ENCODE measurements around the gene ZNRF3. TPM values are rescaled to one million over a fixed set of nuclear protein-coding genes. Genes with fewer than 3 reads are reported as not detected.

The ZNRF3 gene
- total RNA-seq, 1 donor from 2014 or later = 4.1 TPM

DNA sequence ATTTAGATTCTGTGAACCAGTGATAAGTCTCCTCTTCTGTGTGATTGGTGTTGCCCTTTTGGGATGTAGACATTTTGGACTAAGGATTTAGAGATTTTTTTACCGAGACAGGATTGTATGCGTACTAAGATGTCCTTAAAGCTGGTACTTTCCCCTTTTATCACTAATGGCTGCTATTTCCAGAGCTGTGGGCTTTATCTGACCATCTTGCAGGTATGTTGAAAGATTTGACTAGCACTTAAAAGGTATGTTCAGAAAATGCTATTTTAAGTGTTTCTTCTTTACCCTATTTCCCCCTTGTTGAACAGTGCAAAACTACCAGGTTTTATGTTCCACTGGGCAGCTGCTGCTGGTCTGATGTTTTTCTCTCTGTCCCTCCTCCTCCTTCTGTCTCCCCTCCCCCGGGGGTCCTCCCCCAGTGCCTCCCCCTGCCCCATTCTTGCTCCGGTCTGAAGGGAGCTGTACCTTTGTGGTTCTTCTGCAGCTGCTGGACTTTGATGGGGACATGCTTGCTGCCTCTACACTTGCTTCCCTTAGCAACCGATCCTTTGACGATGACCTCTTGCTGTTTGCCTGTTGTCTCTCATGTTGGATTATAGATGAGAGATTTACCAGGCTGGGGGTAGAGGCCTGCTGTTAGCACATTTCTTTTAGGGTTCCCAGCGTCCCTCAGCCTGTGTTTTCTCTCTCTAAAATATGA, 59.6 kb downstream of the ZNRF3 start:
- H3K9me3 Mint-ChIP-seq = peaks cover 24% of the 10 kb centered on the region
- peak overlapping the region; percentile 73 for H3K4me2 ChIP-seq
- H3K36me3 ChIP-seq = no peaks in the 10 kb centered on the region
- peaks cover 9% of the 10 kb centered on the region for H3K27me3 Mint-ChIP-seq (ENCODE audit: insufficient read depth, low read depth)
- H3K4me1 ChIP-seq = peaks cover 62% of the 10 kb centered on the region
- peaks cover 83% of the 10 kb centered on the region for H3K79me2 ChIP-seq (ENCODE audit: low read depth)
- peaks cover 23% of the 10 kb centered on the region for H3K36me3 Mint-ChIP-seq
- H3K27ac Mint-ChIP-seq = peak overlapping the region; percentile 100
- peak; percentile 64 for DNase-seq (ENCODE audit: low spot score)
- TF ChIP-seq EZH2phosphoT487 (IDR thresholded peaks at IDR 0.05) (no peak), EZH2 (IDR thresholded peaks at IDR 0.05) (no peak), CTCF (IDR thresholded peaks at IDR 0.05) (no peak)
- H3K4me1 Mint-ChIP-seq = peaks cover 73% of the 10 kb centered on the region
- H3K27me3 ChIP-seq = no peaks in the 10 kb centered on the region
- peaks cover 6% of the 10 kb centered on the region for H3K9me3 ChIP-seq (ENCODE audit: low read depth)
- H2AFZ ChIP-seq (replicated peaks) = no peak overlapping the region
- peak overlapping the region; percentile 84 for H3K27ac ChIP-seq
- H3K4me3 ChIP-seq = peak overlapping the region; percentile 14
- H3F3A ChIP-seq (ENCODE audit: low read depth) = peaks cover 54% of the 10 kb centered on the region
- no peak overlapping the region for H3K9ac ChIP-seq
- peak overlapping the region; percentile 72 for H3K4me3 Mint-ChIP-seq
- peaks cover 11% of the 10 kb centered on the region for H4K20me1 ChIP-seq (ENCODE audit: low read depth)

GRCh38 chr22:28943501-28943879, 60.1 kb downstream of the ZNRF3 start:
- peaks cover 25% of the 10 kb centered on the region for H3K36me3 Mint-ChIP-seq
- H3K4me1 Mint-ChIP-seq = peaks cover 71% of the 10 kb centered on the region
- H3K27ac Mint-ChIP-seq = peak overlapping the region; percentile 100
- H3K4me2 ChIP-seq = peak overlapping the region; percentile 73
- peaks cover 83% of the 10 kb centered on the region for H3K79me2 ChIP-seq (ENCODE audit: low read depth)
- H3K4me1 ChIP-seq = peaks cover 58% of the 10 kb centered on the region
- peaks cover 6% of the 10 kb centered on the region for H3K9me3 ChIP-seq (ENCODE audit: low read depth)
- no peak for DNase-seq (ENCODE audit: low spot score)
- H3K27me3 ChIP-seq = no peaks in the 10 kb centered on the region
- H3K36me3 ChIP-seq = no peaks in the 10 kb centered on the region
- peaks cover 51% of the 10 kb centered on the region for H3F3A ChIP-seq (ENCODE audit: low read depth)
- peak overlapping the region; percentile 14 for H3K4me3 ChIP-seq
- H2AFZ ChIP-seq (replicated peaks) = no peak overlapping the region
- peak overlapping the region; percentile 84 for H3K27ac ChIP-seq
- TF ChIP-seq CTCF (IDR thresholded peaks at IDR 0.05) = no peak
- no peak for TF ChIP-seq EZH2phosphoT487 (IDR thresholded peaks at IDR 0.05)
- no peak for TF ChIP-seq EZH2 (IDR thresholded peaks at IDR 0.05)
- peaks cover 11% of the 10 kb centered on the region for H4K20me1 ChIP-seq (ENCODE audit: low read depth)
- peaks cover 28% of the 10 kb centered on the region for H3K9me3 Mint-ChIP-seq
- no peak overlapping the region for H3K9ac ChIP-seq
- peak overlapping the region; percentile 72 for H3K4me3 Mint-ChIP-seq
- H3K27me3 Mint-ChIP-seq (ENCODE audit: insufficient read depth, low read depth) = peaks cover 9% of the 10 kb centered on the region

DNA sequence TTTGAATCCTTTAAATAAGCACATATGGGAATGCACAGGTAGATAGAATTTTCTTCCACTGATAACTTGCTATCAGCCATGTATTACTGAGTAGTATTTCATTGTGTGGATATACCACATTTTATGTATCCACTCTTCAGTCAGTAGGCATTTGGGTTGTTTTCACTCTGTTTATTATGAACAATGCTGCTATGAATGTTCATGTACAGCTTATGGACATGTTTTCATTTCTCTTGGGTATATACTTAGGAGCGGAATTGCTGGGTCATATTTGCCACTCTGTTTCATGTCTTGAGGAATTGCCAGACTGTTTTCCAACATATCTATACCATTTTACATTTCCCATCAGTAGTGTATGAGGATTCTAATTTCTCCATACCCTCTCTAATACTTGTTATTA, 63.8 kb downstream of the ZNRF3 start:
- no peak for TF ChIP-seq EZH2 (IDR thresholded peaks at IDR 0.05)
- no peak for TF ChIP-seq CTCF (IDR thresholded peaks at IDR 0.05)
- no peak for TF ChIP-seq EZH2phosphoT487 (IDR thresholded peaks at IDR 0.05)
- H3K79me2 ChIP-seq (ENCODE audit: low read depth) = peaks cover 98% of the 10 kb centered on the region

More for the DNA sequence above, 63.8 kb downstream of the ZNRF3 start:
- H2AFZ ChIP-seq (replicated peaks) = no peak overlapping the region
- H3F3A ChIP-seq (ENCODE audit: low read depth) = peaks cover 28% of the 10 kb centered on the region
- H3K4me2 ChIP-seq = no peak overlapping the region
- H3K9me3 ChIP-seq (ENCODE audit: low read depth) = peaks cover 6% of the 10 kb centered on the region
- Mint-ChIP-seq H3K36me3 (peaks cover 51% of the 10 kb centered on the region), H3K4me1 (peaks cover 63% of the 10 kb centered on the region), H3K4me3 (no peak overlapping the region), H3K9me3 (peaks cover 45% of the 10 kb centered on the region), H3K27me3 (ENCODE audit: insufficient read depth, low read depth) (peaks cover 7% of the 10 kb centered on the region), H3K27ac (no peak overlapping the region)
- no peak overlapping the region for H3K27ac ChIP-seq
- peaks cover 30% of the 10 kb centered on the region for H3K4me1 ChIP-seq
- H3K4me3 ChIP-seq = no peak overlapping the region
- H3K9ac ChIP-seq = no peak overlapping the region
- no peak for DNase-seq (ENCODE audit: low spot score)
- H4K20me1 ChIP-seq (ENCODE audit: low read depth) = peaks cover 12% of the 10 kb centered on the region
- no peaks in the 10 kb centered on the region for H3K27me3 ChIP-seq
- no peaks in the 10 kb centered on the region for H3K36me3 ChIP-seq
